ENCODE results near the gene SLC27A4.
A peak's percentile ranks its signal among the peaks of the same experiment; 100 is the strongest.

SLC27A4 gene

DNA sequence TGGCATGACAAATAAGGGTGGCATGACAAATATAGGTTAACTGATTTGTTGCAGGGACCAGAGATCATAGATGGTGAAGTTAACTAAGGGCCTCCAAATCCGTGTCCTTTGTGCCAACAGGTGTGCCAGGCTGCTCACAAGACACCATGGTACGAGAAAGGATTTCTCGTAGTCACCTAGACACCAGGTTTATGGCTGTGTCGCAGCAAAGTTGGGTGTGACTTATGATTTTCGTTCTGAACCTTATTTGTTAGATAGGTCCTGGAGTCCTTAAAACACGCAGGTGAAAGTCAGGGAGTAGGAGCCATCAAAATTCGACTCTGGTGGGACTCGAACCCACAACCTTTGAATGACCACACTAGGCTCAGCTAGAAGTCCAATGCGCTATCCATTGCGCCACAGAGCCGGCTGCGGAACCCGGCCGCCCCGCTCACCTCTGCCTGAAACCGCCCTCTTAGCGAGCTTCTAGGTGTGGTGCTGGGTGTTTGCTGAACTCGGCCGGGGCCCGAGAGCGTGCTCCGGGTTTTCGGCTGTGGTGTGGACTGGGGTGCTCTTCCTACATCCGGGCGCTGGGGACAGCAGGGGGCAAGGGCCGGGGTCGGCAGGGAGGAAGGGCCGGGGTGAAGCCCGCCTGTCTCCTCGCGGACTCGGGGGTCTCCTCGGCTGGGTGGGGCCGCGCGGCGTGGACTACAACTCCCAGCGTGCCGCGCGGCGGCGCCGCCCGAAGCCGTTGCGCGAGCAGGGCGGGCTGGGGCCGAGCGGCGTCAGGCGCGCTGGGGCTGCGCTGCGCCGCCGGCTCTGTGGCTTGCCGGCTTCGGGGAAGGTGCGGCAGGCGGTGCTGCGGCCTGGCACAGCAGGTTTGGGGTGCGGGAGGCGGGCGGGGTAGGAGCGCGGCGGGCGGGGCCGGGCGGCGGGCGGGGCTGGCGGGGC is at the start of gene SLC27A4:
Gene SLC27A4 (plus strand): TSS at position 767 of the 930 bp plus-strand sequence. CDS start 2,606 bp downstream, outside the sequence.
- Mint-ChIP-seq H3K27ac (peak within 1 kb of the TSS; percentile 89), H3K36me3 (ENCODE audit: low read depth) (peaks cover 30% of the 10 kb centered on the region), H3K4me1 (ENCODE audit: low read depth) (peaks cover 7% of the 10 kb centered on the region), H3K27me3 (no peaks in the 10 kb centered on the region), H3K4me3 (peak within 1 kb of the TSS; percentile 94), H3K9me3 (no peaks in the 10 kb centered on the region)
- intact Hi-C loops (cut with micrococcal nuclease) = loop anchor here (1.0 kb wide), 1 partner anchor 18 kb away; the partner anchor contains the start of genes COQ4 and TRUB2

- no peaks in the 10 kb centered on the region for H3K4me1 Mint-ChIP-seq (ENCODE audit: low read depth)
- intact Hi-C loops (cut with micrococcal nuclease) = no loop called here
- no peak overlapping the region for H3K4me3 Mint-ChIP-seq
- H3K36me3 Mint-ChIP-seq (ENCODE audit: low read depth) = peaks cover 20% of the 10 kb centered on the region
- H3K9me3 Mint-ChIP-seq = no peaks in the 10 kb centered on the region
- H3K27ac Mint-ChIP-seq = no peak overlapping the region
- H3K27me3 Mint-ChIP-seq = no peaks in the 10 kb centered on the region
These were observed 48.3 kb upstream of the SLC27A4 start for GRCh38 chr9:128292009-128292408.

GRCh38 chr9:128293091-128293490 is 47.2 kb upstream of the SLC27A4 start:
- no peak overlapping the region for H3K27ac Mint-ChIP-seq
- H3K4me1 Mint-ChIP-seq (ENCODE audit: low read depth) = no peaks in the 10 kb centered on the region
- intact Hi-C loops (cut with micrococcal nuclease) = no loop called here

GRCh38 chr9:128294142-128294541 is 46.2 kb upstream of the SLC27A4 start:
- Mint-ChIP-seq H3K36me3 (ENCODE audit: low read depth) (peaks cover 4% of the 10 kb centered on the region), H3K4me1 (ENCODE audit: low read depth) (no peaks in the 10 kb centered on the region), H3K4me3 (no peak overlapping the region), H3K27ac (no peak overlapping the region), H3K27me3 (no peaks in the 10 kb centered on the region), H3K9me3 (no peaks in the 10 kb centered on the region)
- intact Hi-C loops (cut with micrococcal nuclease) = no loop called here

More at GRCh38 chr9:128293091-128293490, 47.2 kb upstream of the SLC27A4 start:
- Mint-ChIP-seq H3K36me3 (ENCODE audit: low read depth) (peaks cover 15% of the 10 kb centered on the region), H3K27me3 (no peaks in the 10 kb centered on the region), H3K9me3 (no peaks in the 10 kb centered on the region), H3K4me3 (no peak overlapping the region)

- H3K36me3 Mint-ChIP-seq (ENCODE audit: low read depth) = no peaks in the 10 kb centered on the region
- H3K4me3 Mint-ChIP-seq = no peak overlapping the region
- intact Hi-C loops (cut with micrococcal nuclease) = loop anchor here (5.0 kb wide), 1 partner anchor 116 kb away; no protein-coding TSS in a partner anchor
- H3K27ac Mint-ChIP-seq = no peak overlapping the region
- no peaks in the 10 kb centered on the region for H3K27me3 Mint-ChIP-seq
- H3K9me3 Mint-ChIP-seq = no peaks in the 10 kb centered on the region
- H3K4me1 Mint-ChIP-seq (ENCODE audit: low read depth) = no peaks in the 10 kb centered on the region
These were observed 43.7 kb upstream of the SLC27A4 start for GRCh38 chr9:128296340-128297220.

GRCh38 chr9:128297221-128297773 is 43.0 kb upstream of the SLC27A4 start:
- intact Hi-C loops (cut with micrococcal nuclease) = loop anchor here (5.0 kb wide), 1 partner anchor 115 kb away; no protein-coding TSS in a partner anchor
- Mint-ChIP-seq H3K27me3 (no peaks in the 10 kb centered on the region), H3K27ac (no peak overlapping the region), H3K4me1 (ENCODE audit: low read depth) (no peaks in the 10 kb centered on the region), H3K9me3 (no peaks in the 10 kb centered on the region), H3K4me3 (no peak overlapping the region), H3K36me3 (ENCODE audit: low read depth) (no peaks in the 10 kb centered on the region)

GRCh38 chr9:128298535-128299482 is 41.5 kb upstream of the SLC27A4 start:
- H3K27ac Mint-ChIP-seq = no peak overlapping the region
- no peaks in the 10 kb centered on the region for H3K27me3 Mint-ChIP-seq
- no peaks in the 10 kb centered on the region for H3K36me3 Mint-ChIP-seq (ENCODE audit: low read depth)
- H3K4me1 Mint-ChIP-seq (ENCODE audit: low read depth) = no peaks in the 10 kb centered on the region
- intact Hi-C loops (cut with micrococcal nuclease) = loop anchor here (5.0 kb wide), 1 partner anchor 113 kb away; no protein-coding TSS in a partner anchor
- H3K4me3 Mint-ChIP-seq = no peak overlapping the region
- H3K9me3 Mint-ChIP-seq = no peaks in the 10 kb centered on the region

DNA sequence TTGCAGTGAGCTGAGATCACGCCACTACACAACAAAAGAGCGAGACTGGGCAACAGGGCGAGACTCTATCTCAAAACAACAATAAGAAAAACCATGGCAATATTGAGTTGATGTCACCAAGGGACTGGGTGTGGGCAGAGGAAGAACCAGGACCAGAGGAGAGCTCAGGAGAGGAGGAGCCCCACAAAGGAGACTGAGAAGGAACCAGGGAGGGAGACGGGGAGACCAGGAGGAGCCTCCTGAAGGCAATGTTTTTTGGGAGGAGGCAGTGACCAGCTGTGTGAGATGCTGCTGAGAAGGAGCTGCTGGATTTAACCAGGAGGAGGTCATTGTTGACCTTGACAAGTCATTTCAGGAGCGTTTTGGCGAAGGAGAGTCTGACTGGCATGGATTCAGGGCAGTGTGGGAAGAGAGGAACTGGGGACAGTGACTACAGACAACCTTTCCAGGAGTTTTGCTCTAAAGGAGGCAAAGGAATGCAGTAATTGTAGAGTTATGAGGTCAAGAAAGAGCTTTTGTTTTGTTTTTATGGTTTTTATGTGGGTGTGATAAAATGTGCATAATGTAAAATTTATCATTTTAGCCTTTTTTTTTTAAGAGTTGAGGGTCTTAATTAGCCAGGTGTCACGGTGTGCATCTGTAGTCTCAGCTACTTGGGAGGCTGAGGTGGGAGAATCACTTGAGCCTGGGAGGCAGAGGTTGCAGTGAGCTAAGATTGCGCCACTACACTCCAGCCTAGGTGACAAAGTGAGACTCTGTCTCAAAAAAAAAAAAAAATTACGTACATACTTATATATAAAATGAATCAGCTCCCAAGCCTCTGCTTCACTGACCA is 36.0 kb upstream of the SLC27A4 start:
- Mint-ChIP-seq H3K27ac (no peak overlapping the region), H3K36me3 (ENCODE audit: low read depth) (peaks cover 15% of the 10 kb centered on the region), H3K27me3 (no peaks in the 10 kb centered on the region)

GRCh38 chr9:128304971-128305288 is 35.4 kb upstream of the SLC27A4 start:
- Mint-ChIP-seq H3K9me3 (no peaks in the 10 kb centered on the region), H3K36me3 (ENCODE audit: low read depth) (peaks cover 21% of the 10 kb centered on the region), H3K4me1 (ENCODE audit: low read depth) (no peaks in the 10 kb centered on the region), H3K27ac (no peak overlapping the region), H3K27me3 (no peaks in the 10 kb centered on the region), H3K4me3 (no peak overlapping the region)
- intact Hi-C loops (cut with micrococcal nuclease) = no loop called here

More for the DNA sequence above, 36.0 kb upstream of the SLC27A4 start:
- Mint-ChIP-seq H3K4me3 (no peak overlapping the region), H3K4me1 (ENCODE audit: low read depth) (no peaks in the 10 kb centered on the region), H3K9me3 (no peaks in the 10 kb centered on the region)
- intact Hi-C loops (cut with micrococcal nuclease) = no loop called here

GRCh38 chr9:128309551-128309950 is 30.8 kb upstream of the SLC27A4 start:
- Mint-ChIP-seq H3K27me3 (no peaks in the 10 kb centered on the region), H3K4me1 (ENCODE audit: low read depth) (no peaks in the 10 kb centered on the region), H3K9me3 (no peaks in the 10 kb centered on the region), H3K4me3 (no peak overlapping the region), H3K36me3 (ENCODE audit: low read depth) (peaks cover 67% of the 10 kb centered on the region), H3K27ac (no peak overlapping the region)
- intact Hi-C loops (cut with micrococcal nuclease) = no loop called here

DNA sequence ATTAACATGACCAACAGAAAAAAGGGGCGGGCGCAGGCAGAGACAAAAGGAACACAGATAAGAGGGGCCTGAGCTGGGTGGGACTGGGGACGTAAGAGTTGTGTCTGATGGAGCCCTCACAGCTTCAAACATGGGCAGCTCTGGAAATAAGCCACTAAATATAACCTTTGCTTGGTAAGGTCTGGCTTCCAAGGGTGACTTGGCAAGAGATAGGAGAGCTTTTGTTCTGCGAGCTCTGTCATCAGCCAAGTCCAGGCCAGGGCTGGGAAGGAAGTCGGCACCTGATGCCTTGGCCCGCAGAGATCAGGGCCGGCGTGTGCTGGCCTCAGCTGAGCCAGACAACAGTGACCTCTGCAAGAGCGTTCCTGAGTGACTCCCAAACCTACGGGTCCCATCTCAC is 29.9 kb upstream of the SLC27A4 start:
- Mint-ChIP-seq H3K27me3 (no peaks in the 10 kb centered on the region), H3K4me3 (no peak overlapping the region), H3K9me3 (no peaks in the 10 kb centered on the region), H3K36me3 (ENCODE audit: low read depth) (peaks cover 71% of the 10 kb centered on the region), H3K27ac (no peak overlapping the region), H3K4me1 (ENCODE audit: low read depth) (no peaks in the 10 kb centered on the region)
- intact Hi-C loops (cut with micrococcal nuclease) = no loop called here

- H3K36me3 Mint-ChIP-seq (ENCODE audit: low read depth) = peaks cover 84% of the 10 kb centered on the region
These were observed 25.6 kb upstream of the SLC27A4 start for GRCh38 chr9:128314697-128315096.

More at GRCh38 chr9:128314697-128315096, 25.6 kb upstream of the SLC27A4 start:
- intact Hi-C loops (cut with micrococcal nuclease) = no loop called here
- no peaks in the 10 kb centered on the region for H3K4me1 Mint-ChIP-seq (ENCODE audit: low read depth)
- H3K27me3 Mint-ChIP-seq = no peaks in the 10 kb centered on the region
- H3K4me3 Mint-ChIP-seq = no peak overlapping the region
- H3K9me3 Mint-ChIP-seq = no peaks in the 10 kb centered on the region
- no peak overlapping the region for H3K27ac Mint-ChIP-seq

Measured in dendritic cell treated with granulocyte-macrophage colony-stimulating factor and Interleukin-4, amounts not matched to agents 40 ng/mL and 50 ng/mL, for 4 days (primary cell).